GM04504 (cell line): ENCODE data around the gene VGLL4.
"Not testable (repeated sequence)": the region's sequence is repeated elsewhere in the genome, so short reads cannot be mapped to it uniquely, and the experiment has no call there.

ENCODE experiments used
- DNase-seq: peaks from one replicate; pipeline ENCODE4 v3.0.0-alpha.2; 2012; ENCODE audit warnings: low read depth

The VGLL4 gene, protein sequence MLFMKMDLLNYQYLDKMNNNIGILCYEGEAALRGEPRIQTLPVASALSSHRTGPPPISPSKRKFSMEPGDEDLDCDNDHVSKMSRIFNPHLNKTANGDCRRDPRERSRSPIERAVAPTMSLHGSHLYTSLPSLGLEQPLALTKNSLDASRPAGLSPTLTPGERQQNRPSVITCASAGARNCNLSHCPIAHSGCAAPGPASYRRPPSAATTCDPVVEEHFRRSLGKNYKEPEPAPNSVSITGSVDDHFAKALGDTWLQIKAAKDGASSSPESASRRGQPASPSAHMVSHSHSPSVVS

DNA sequence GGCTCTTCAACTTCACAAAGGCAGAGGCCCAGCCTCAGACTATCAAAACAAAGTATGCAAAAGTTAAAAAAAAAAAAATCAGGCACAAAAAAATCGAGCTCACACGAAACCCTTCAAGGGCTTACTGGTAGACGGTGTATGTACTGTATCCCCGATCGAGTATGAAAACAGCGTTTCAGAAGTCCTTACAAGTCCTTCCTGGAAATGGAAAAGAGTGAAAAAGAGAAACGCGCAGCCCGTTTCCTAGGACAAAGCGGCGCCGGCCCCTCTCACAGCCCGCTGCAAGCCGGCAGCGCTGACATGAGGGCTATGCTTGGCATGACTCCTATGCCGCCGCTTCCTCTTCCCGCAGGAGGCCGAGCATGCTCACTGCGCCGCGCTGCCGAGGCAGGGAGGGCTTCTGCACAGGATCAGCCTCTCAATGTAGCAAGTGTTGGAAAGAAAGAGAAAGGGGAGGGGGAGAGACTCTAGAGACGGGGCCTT lies at the start of gene VGLL4:
VGLL4 (minus strand) TSS at position 311 of the 483 bp plus-strand sequence. CDS start 397 bp downstream, outside the sequence.
- no peak for DNase-seq

DNA sequence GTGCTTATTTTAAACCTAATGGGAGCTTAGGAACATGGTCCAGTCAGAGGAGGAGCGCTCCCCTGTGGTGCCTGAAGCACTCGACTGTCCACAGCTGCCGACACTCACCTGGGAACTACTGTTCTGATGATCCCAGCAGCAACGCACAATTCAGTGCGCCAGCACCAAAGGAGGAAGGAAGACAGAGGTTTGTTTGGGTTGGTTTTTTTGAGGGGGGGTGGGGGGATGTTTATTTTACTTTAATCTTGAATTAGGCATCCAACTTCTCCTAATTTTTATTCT lies 48.8 kb upstream of the VGLL4 start:
- DNase-seq = no peak

DNA sequence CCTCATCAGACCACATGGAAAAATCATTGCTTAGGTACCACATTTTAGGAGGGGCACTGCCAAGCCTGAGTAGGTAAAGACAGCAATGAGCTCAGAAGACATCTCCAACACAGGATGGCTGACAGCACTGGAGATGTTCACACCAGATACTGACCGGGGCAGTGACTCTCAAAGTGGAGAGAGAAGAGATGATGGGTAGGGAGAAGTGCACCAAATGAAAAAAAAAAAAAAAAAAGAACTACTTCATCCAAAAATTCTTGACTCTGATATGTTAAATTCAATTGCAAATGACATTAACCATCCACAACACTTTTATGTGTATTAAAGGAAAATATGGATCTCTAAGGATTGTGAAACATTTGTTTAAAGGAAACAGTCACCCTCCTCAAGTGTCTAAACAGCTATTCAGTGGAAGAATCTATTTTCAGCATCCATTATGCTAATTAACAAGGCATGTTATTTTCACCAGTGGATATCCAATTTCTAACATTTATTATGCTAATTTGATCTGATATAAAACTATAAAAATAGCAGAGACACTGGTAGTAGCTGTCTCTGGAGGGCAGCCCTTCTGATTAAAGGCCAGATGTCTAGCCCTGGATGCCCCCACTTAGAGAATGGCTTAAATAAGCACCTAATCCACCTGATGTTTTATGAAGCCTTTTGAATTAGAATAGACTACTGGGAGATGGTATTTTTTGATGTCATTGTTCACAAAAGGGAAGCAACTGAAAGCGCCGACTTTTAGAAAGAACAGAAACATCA lies 48.2 kb upstream of the VGLL4 start:
- no peak for DNase-seq

DNA sequence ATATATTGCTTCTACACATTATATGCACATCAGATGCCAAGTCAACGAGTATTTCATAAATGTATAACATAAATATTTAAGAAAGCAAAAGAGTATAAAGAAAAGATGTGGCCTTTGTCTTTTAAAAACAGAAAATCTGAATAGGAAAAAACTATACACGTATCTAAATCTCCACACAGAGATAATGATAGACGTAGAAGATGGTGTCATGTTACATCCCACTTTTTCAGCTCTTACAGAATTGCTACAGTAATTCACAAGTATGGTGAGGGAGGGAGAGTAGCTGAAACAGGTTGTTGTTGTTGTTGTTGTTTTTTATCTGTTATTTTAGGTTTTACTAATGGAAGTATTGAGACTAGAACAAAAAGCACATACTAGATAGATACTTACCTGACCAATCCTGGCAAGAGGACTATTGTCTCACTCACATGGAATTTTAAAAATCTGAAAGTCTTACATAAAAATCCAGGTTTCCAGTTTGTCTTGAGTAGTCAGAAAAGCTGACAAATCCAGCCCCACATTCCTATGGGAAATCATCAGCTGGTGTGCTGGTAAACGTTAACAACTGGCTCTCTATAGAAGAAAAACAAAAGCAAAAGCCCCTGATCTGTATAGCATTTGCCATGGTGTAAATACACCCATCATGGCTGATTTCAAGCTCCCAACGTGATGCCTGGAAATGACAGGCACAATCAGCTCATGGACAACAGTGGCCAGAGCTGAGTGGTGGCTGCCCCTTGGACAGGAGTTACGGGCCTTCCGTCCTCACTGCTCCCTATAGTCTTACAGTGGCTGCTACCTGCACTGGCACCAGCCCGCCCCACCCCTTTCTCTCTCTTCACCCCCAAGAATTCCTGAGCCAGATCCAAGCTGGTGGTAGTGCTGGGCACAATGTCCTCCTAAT lies 47.4 kb upstream of the VGLL4 start:
- no peak for DNase-seq

DNA sequence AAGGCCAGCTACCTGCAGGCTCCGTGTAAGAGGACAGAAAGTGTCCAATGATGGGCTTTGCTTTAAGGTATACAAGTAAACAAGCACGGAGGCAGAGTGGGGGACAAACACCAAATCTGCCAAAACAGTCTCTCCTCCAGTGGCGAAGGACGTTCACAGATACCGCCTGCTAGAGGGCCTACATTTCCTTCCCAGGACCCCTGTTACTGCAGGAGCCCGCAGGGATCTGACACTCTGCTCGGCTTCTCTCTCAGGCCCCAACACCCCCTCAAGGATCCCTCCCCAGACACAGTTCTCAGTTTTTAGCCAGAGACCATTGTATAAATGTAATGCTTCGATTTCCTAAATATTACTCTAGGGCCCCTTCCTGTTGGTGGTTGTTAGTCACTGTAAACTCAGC lies 46.0 kb upstream of the VGLL4 start:
- no peak for DNase-seq

GRCh38 chr3:11684980-11685379 lies 41.3 kb upstream of the VGLL4 start:
- not testable (repeated sequence) for DNase-seq

- DNase-seq = no peak
Measured at GRCh38 chr3:11680509-11680908, 36.8 kb upstream of the VGLL4 start.

DNA sequence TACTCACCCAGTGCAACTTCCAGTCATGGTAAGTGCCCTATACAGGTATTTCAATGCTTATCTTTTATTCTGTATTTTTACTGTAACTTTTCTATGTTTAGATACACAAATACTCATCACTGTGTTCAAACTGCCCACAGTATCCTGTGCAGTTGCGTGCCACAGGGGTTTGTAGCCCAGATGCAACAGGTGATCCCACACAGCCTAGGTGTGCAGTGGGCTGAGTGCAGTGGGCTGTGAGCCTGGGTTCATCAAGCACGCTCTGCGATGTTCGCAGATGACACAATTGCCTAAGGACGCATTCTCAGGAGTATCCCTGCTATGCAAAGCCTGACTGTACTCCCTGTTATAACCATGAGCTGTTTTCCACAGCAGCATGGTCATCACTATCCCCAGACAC lies 36.2 kb upstream of the VGLL4 start:
- no peak for DNase-seq

- DNase-seq = no peak
Measured at GRCh38 chr3:11672363-11672762, 28.6 kb upstream of the VGLL4 start.

DNA sequence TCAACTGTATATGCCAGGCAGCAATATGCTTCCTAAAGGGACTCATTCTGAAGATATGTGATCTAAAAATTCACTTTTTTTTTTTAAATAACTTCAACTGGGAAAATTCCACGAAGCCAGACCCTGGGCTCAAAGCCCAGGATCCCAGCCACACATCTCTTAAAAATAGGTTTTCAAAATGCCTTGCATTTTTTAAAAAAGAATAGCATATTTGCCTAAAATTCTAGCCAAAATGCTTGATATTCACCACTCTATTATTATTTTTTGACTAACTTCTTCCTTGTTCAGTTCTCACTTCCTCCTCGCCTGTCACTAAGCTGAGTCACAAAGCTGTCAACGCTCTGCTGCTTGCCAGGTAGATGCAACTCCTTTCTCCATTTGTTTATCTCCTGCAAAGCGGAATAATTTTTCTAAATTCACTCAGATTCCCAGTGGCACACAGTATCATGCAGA lies 28.0 kb upstream of the VGLL4 start:
- DNase-seq = peak; percentile 69

DNA sequence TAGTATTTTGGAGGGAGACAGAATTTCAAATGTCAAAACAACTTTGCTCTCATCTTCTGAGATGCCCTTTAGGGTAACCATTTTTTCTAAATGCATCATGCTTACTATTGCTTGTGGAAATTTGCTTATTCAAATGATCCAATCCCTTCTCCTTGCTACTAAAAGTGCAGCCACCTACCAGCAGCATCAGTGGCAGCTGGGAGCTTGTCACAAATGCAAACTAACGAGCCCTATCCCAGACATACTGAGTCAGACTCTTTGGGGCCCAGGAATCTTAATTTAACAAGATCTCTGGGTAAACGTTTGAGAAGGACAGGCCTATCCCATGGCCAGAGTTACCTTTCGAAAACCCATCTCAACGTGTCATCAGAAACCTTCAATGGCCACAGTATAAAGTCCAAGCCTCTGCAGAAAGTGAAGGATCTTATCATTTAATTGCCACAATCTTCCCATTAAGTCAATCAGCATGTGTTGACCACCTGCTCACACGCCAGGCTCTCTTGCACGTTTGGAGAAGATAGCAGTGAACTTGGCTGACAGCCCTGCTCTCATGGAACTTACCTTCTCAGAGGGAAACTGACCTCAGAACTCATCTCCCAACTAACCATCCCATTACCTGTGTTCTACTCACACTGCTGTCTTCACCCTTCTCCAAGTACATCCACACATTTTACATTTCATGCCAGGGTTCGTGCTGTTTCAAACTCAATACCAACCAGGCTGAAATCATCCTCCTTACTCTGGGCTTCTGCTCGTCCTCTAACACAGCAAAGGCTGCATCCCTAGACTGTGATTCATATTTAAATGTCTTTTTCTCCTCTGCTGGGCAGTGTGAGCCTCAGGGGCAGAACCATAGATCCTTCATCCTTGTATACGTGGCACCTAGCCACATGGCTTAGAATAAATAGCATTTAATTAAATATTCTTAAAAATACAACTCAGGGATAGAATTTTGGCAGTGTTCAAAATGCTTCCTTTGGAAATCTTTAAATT lies 24.8 kb upstream of the VGLL4 start:
- no peak for DNase-seq

DNA sequence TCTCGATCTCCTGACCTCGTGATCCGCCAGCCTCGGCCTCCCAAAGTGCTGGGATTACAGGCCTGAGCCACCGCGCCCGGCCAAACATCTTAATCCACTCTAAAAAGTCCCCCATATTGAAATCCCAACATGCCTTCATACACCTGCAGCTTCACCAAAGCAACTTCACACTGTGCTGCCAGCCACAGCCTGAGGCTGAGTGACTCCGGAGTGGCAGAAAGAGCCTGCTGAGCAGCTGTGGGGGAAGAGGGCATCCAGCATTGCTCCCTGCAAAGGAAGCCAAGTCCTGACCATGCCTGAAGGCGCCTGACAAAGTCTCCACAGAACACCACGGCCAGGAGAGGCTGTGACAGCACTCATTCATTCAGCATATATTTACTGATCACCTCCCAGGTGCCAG lies 21.6 kb upstream of the VGLL4 start:
- DNase-seq = no peak

GRCh38 chr3:11662392-11662990 lies 18.8 kb upstream of the VGLL4 start:
- DNase-seq = no peak

DNA sequence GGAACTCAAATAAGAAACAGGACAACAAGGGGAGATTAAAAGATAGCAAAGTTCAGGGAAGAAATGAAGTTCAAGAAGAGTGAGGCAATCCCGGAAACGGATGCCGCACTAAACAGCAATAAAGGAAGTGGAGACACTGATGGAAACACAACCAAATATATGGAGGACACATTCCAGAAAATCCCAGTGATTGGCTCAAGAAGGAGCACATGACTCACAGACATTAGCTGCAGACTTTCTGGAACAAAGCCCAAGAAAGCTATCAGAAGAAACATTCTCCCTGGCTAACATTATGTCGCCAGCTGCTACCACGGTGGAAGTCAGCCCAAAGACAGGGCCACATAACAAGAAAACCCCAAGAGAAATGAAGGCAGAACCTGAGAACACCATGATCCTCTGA lies 18.1 kb upstream of the VGLL4 start:
- no peak for DNase-seq

GRCh38 chr3:11661052-11661656 lies 17.4 kb upstream of the VGLL4 start:
- DNase-seq = no peak

DNA sequence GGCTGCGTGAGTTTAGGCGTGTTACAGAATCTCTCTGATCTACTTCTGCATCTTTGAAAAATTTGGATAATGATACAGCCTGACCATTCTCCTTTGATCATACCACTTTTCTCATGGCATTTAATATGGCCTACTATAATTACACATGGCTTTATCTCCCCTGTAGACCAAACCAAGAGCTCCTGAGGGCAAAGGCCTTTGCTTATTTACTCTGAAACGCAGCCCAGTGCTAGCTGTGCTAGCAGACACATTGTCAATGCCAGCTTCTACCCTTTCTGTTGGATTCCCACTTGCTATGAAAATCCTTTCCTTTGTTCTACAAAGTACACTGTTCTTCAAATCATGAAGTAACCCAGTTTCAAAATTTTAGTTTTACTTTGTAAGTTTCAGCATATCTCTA lies 16.5 kb upstream of the VGLL4 start:
- no peak for DNase-seq

DNA sequence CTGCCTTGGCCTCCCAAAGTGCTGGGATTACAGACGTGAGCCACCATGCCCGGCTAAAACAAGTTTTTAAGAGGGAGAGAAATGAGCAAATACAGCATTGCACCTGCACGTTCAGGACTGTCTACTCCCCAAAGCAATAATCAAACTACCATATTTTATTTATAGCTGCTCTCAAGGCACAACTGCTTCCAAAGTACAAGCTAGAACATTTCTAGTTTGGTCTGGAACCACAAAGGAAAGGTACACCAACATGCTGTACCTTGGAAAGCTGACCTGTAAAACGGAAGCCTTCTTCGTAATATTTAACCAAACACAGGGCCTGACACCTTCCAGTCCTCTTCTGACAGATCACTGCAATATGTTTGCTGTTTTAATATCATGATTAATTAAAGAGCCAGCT lies 14.5 kb upstream of the VGLL4 start:
- DNase-seq = no peak

GRCh38 chr3:11655196-11655928 lies 11.6 kb upstream of the VGLL4 start:
- DNase-seq = no peak

GRCh38 chr3:11654166-11654565 lies 10.5 kb upstream of the VGLL4 start:
- DNase-seq = no peak
